ENCODE measurements around the gene LARGE2.

The LARGE2 gene

DNA sequence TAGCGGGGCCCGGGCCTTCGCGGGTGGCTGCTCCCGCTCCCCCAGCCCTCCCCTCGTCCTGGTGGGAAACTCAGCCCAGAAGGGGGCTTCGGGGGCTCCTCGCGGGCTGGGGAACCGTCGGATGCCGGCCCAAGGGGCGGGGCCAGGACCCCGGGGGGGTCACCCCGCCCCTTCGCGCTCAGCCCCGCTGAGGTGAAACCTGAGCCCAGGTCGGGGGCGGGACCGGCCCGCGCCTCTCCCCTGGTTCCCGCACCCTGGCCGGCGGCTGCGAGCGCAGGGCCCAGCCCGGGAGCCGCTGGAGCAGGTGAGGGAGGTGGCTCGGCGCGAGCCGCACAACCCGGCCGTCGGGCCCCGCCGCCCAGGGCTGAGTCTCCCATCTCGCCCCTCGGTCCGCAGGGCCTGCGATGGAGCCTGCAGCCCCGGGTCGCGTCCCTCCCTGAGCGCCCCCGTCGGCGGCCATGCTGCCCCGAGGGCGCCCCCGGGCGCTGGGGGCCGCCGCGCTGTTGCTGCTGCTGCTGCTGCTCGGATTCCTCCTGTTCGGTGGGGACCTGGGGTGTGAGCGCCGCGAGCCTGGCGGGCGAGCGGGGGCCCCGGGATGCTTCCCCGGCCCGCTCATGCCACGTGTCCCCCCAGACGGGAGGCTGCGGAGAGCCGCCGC lies at the start of gene LARGE2:
LARGE2 (plus strand) TSS at position 232 of the 658 bp plus-strand sequence; CDS start at position 459, 227 bp downstream.
- no peak for FAIRE-seq

DNA sequence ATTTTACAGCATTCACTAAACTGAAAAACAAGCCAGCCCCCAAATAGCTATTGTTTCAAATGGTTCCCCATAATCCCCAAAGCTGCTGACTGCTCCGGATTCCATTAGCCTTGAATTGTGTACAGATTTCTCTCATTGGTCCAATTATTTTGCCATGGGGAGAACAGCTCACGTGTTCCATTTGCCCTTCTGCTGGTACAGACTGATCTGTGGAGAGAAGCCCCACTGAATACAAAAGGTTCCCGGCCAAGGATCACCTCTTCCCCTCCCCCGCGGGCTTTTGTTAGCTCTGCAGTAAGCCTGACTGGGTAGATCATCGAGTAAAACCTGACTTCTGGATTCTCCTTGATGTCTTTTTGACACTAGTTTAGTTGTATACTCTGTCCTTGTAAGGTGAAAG lies 46.1 kb upstream of the LARGE2 start:
- no peak for FAIRE-seq

DNA sequence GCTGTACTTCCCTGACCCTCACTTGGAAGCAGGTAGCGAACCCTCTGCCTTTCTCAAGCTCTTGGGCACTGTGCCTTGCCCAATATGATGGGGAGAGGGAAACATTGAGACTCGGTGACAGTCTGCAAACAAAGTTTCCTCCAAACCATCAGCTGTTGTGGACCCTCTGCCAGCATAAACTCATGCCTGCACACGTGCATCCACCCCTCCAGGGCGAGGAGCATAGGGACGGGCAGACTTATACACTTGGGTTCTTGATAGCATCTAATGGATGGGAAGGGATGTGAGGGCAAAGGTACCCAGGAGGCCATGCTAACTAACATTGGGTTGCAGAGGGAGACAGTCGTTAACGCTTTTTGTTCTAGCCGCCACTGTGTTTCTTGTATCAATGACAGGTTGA lies 45.2 kb upstream of the LARGE2 start:
- FAIRE-seq = no peak

DNA sequence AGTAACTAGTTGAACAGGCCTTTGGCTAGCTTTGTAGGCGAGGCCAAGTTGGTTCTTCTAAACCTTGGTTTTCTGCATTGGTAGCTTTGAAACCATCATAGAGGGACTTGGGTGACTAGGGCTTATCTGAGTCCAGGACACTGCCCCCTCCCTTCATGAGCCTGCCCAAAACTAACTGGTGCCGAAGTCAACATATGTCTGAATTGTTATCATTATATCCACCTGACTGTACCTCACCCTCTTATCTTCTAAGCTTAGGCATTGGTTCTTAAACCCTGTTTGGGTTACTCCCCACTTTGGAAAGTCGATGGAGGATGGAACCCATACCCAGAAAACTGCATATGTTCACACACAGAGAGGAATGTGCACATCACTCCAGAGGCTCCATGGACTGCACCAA lies 44.6 kb upstream of the LARGE2 start:
- no peak for FAIRE-seq

DNA sequence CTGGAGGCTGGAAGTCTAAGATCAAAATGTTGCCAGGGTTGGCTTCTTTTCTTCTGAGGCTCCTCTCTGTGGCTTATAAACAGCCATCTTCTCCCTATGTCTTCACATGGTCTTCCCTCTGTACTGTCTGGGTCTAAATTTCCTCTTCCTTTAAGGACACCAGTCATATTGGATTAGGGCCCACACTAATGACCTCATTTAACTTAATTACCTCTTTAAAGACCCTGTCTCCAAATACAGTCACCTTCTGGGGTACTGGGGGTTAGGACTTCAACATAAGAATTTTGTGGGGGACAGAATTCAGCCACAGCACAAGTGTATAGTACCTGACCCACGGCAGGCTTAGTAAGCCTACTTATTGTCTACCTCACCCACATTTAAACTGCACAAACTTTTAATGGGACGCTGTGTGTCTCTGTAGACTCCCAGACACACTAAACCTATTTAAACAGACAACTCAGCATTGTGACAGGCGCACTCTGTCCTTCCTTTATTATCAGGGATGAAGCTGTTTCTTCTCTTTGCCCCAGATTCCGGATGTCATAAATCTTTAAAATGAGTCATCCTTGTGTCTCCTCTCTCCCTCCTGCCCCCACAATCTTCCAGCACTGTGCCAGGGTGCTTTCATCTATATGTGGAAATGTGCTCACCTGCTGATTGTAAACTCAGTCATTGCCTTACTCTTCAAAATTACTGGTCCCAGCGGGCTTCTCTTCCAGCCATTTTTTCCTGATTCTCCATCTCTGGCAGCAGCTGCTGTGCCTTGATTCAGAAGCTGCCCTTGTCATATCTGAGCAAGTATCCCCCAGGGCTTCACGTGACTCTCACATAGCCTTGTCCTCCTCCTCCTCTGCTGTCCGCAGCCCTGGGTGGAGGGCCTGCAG lies 42.4 kb upstream of the LARGE2 start:
- FAIRE-seq = no peak

DNA sequence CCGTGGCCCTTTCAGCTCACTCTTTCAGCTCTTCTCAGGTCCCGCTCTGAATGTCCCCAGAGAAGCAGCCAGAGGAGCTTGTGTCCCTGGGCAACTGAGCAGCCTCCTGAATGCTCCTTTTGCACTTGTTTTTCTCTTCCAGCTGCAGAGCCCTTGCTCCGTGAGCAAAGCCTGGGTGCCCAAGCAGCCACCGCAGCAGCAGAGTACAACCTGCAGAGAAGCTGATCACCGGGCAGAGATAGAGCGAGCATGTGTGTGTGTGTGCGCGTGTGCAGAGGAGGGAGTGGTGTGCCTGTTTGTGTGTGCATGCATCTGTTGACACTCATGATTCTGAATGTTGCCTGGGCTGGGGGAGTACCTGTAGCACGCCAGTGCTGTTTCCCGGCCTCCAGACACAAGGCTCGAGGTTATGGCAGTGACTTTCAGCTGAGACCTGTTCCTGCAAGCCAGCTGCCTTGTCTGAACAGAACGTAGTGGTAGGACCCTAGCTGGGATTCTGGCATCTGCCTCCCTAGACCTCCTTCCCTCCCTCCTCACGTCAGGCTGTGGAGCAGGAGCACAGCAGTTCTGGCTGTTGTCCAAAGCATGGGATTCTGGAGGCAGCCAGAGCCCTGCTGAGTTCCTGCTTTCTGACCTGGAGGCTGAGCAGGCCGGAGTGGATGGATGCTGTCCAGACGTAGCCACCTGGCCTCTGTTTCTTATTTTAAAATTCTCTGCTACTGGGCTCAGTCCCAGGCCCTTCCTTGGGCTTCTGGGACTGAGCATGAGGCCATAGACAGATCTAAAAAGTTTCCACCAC lies 41.5 kb upstream of the LARGE2 start:
- no peak for FAIRE-seq

DNA sequence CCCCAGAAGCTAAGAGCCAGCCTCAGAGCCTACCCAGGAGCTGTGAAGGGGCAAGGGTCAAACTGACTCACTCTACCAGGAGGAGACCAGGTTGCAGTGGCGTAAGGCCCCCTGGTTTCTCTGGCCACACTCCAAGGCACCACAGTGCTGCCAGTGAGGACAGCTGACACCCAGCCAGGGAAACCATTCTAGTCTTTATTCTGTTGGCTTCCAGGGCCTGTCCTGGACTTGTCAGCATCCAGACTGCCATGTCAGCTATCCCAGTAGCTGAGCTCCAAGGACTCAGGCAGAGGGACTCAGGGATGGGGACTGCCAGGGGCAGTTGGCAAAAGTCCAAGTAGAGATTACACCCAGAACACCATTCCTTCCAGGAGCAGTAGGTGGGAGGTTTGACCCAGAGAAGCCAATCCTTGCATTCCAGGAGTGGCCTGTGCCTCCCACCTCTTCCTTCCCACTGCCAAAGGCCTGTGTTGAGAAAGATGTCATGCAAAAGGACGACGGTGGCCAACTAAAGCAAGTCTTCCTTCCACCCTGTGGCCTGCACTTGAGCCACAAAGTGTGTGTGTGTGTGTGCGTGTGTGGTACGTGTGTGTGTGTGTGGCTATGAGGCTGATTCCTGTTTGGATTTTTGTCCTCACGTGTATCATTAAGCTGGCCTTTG lies 40.6 kb upstream of the LARGE2 start:
- FAIRE-seq = no peak

DNA sequence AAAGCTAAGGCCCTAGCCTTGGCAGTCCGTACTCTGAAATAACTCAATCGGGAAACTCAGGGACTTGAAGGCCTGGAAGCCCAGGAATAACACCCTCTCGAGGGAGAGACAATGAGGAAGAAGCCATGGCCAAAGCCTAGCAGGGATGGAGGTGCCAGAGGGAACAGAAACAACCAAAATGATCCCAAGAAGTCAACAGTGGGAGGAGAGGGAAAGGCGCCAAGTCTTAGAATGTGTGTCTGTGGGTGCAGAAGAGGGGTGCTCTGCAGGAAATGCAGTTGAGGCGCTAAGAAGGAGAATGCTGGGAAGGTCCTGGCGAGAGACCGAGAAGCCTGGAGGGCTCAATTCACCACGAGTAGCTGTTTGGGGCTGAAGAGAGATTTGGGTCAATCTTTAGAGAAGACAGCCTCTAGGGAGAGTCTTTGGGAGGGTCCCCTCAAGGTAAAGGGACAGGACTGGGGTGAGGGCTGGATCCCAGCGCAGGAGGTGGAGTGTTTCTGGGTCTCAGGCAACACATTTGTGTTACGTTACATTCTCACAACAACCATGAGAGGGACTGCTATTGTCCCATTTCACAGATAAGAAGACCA lies 37.8 kb upstream of the LARGE2 start:
- FAIRE-seq = no peak

DNA sequence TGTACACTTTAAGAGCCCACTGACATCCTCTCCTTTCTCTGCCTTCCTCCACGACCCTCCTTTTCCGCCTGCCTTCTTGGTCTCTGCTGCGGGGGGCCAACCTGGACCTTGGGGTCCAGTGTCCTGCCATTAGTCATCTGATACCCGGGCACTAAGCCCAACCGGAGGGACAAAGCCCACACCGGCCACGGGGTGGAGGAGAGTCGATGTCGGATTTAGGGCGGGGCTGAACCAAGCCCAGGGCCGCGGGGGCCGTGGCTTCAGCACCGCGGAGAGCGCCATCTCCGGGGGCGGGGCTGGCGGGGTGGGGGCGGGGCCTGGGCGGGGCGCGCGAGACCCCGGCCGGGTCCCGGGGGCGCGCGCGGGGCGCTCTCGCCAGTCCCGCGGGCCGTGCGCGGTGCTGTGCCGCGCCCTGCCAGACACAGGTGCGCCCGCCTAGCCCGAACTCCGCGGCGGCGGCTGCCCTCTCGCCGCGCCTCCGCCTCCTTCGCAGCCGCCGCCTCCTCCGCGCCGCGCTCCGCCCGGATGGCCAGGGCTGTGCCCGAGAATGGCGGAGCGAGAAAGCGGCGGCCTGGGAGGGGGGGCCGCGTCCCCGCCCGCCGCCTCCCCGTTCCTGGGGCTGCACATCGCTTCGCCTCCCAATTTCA lies 37.1 kb upstream of the LARGE2 start, which contains the start of gene MAPK8IP1:
MAPK8IP1 (plus strand) TSS at position 378 of the 647 bp plus-strand sequence; CDS start at position 548, 170 bp downstream.
- FAIRE-seq = no peak

DNA sequence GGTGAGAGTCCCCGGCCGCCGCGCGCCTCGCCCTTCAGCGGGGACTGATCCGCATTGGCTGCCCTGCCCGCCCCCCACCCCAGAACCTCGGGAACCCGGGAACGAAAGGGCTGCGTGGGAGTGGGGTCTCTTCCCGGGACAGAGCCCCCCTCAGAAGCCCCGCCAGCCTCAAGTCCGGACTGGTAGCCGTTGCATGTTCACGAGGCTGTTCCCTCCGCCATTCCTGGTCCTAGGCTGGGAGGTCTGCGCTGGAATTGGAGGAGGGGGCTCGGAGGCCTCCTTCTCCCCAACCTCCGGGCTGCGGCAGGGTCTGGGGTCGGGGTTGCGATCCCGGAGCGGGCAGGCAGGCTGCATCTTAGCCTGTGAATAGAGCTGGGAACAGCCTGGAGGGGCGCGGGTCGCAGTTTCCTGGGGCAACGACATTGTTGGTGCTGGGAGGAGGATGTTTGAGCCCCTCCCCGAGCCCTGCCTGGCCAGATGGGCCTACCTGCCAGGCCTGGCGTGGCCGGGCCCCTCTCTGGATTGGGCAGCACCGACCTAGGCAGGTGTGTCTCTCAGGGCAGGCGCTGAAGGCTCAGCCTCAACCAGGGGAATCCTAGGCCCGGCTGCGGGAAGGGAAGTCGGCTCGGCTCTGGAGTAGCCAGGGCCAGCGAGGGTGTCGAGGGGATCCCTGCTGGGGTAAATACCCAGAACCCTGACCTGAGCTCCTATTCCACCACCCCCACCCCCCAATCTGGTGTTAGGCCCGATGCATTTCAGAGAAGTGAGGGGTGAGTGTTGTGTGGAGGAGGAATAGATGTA lies 36.3 kb upstream of the LARGE2 start:
- no peak for FAIRE-seq

DNA sequence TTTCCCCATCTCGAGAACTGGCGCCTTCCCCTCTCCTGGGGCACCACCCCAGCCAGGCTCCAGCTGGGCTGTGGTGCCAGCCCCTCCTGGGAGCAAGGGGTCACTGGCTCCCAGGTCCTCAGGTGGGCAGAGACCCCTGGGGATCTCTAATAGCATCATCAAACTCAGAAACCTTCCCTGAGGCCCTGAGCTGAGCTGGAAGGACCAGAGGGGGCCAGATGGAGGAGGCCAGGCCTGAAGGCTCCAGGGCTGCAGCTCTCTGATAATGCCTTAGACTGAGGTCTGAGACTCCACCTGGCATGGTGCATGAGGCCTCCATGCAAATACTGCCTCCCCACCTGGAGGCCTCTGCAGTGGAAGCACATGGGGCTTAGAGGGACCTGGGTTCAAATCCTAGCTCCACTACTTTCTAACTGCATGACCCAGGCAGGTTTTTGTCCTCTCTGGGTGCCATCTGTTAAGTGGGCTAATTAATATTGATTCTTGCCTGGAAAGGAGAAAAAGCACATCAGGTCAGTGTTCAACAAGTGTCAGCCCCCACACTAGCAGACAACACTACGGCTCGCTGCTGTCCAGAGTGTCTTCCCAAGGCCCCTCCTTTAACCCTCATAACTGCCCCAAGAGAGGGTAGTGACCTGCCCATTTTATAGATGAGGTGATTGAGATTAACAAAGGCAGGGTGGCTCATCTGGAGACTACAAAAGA lies 35.5 kb upstream of the LARGE2 start:
- no peak for FAIRE-seq

DNA sequence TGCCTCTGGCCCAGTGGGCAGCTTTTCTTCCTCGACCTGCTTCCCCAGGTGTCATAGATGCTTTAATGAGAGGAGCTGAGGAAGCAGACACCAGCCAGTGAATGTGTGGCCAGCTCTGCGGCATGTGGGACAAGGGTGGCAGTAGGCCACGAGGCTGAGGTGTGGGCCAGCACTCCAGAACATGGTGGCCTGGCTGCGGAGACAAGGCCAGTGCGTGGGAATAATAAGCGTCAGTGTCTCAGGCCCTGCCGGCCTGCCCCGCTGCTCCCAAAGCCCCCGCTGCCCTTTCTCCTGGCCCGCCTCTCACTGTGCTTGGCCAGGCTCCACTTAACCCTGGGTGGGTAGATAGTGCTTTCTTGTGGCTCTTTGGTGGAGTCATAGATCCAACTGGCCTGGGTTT lies 34.9 kb upstream of the LARGE2 start:
- FAIRE-seq = no peak

DNA sequence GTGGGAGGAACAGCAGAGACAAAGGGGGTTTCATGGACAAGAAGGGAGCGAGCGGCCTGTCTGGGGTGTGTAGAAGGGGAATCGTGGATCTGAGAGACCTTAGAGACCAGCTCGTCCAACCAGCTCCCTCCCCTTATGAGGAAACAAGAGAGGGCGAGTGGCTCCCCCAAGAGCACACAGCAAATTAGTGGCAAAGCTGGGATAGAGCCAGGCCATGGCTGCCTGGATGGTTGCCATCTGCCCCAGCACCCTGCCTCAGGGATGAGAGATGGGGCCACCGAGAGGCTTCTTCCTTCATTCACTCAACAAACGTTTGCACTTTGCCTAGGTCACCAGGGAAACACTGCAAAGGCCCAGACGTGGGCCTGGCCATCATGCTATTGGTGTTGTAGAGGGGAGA lies 32.9 kb upstream of the LARGE2 start:
- FAIRE-seq = no peak

DNA sequence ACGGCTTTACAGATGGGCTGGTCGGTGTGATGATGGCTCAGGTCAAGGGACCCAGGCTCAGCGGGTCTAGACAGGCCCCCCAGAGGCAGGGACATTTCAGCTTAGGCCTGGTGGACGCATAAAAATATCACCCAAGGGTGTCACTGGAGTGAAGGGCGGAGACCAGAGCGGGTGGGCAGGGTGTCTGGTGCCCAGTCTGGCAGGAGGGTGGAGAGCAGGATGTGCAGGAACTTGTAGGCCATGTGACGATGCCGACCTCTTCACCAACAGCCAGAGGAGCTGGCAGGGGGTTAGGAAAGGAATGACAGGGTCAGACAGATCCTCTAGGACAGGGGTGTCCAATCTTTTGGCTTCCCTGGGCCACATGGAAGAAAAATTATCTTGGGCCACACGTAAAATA lies 32.5 kb upstream of the LARGE2 start:
- FAIRE-seq = no peak

DNA sequence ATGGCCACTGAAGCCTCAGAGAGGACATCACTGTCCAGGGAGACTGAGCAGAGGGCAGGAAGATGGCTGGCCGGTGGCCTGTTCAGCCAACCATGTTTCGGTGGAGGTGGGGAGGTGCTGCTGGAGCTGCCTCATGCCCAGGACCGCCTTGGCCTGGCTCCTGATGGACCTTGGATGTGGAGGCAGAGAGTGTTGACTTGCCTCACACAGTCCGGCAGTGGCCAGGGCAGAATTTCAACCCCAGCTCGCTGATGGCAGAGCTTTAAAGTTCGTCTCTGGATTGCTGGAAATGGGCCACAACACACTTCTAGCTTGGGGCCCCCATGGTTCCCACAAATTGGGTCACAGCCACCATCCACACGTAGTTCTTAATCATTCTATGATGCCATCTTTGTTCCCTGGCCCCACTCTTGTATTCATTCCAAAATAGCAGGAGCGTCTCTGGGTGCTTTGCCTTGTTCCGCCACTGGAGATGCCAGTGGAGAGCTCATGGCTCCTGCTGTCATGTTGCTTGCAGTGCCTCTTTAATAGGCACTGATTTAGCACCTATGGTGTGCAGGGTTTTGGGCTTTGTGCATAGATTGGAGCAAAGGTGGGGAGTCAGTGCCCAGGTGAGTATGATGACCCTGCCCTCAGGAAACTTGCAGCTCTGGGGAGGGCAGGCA lies 31.4 kb upstream of the LARGE2 start:
- no peak for FAIRE-seq

DNA sequence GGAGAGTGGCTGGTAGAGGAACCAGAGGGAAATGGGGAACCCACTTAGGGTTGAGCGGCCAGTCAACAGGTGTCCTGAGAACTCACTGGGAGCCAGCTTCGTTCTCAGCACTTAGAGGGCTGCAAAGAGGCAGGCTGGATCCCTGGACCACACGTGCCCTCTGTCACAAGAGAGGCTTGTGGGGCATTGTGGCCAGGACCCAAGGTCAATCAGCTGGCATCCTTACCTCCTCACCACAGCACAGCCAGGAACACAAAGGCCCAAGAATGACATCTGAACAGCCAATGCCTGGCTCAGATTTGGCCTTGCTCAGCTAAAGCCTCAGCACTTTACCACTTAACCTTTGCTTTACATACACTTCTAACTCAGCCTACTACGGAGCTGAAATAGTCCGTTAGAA lies 29.6 kb upstream of the LARGE2 start:
- FAIRE-seq = no peak

DNA sequence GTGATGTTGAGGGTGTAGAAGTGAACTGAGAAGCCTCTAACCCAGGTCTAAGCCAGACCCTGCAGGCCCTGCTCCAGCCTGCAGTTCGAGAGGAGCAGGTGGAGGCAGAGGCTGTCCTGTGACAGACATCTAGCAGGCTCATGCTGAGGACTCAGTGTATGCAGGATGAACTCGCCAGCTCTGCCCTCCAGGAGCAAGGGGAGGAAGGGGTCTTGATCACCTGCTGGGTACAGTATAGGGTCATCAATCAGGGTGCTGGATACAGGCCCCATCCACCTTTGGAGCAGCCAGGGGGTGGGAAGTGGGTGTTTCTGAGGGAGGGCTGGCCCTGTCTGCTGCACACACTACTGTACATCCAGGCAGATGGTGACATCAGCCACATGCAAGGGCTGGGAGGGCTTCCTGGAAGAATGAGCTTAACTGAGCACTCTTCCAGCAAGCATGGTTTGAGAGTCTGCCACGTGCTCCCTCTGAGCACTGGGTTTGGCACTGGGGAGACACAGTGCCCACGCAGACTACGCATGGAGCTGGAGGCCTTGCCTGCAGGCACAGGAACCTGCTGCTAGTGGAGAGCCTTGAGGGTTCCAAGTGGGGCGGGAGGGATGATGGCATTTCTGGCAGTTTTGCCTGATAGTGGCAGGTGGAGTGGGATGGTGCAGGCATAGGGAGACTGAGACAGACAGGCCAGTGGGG lies 27.8 kb upstream of the LARGE2 start:
- no peak for FAIRE-seq

DNA sequence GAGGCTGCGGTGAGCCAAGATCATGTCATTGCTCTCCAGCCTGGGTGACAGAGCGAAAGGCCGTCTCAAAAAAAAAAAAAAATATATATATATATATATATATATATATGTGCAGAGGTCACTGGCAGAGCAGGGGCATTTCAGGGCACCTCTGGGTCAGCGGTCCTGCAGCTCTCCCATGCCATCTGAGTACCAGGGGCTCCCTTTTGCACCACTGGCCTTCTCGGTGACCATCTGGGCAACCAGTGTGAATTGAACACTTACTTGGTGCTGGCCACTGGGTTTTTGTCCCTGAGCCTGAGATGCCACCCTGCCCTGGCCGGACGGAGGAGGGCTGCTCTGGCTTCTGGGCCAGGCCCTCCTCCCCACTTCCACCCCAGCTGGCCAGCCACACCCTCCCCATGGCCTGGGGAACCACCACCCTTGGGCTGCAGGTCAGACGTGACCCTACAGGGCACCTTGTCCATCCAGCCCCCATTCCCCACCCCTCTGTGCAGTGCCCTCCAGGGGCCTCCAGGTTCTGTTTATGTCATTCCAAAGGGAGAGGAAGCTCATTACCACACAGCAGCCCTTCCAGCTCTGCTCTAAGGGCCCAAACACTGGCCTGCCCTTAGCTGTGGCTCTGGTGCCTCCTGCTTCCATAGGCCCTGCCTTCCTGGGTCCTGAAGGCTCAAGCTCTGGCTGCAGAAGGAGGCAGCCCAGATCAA lies 26.8 kb upstream of the LARGE2 start:
- FAIRE-seq = no peak

Measured in islet of Langerhans (tissue), 1 donor.